GM18858 (cell line): ENCODE results near the gene SNED1.

Experiments
- ATAC-seq: cut with Tn5 transposase; IDR thresholded peaks from one replicate; pipeline ENCODE4 v1.9.1; 2021; ENCODE audit not compliant: unreplicated experiment

Gene SNED1

DNA sequence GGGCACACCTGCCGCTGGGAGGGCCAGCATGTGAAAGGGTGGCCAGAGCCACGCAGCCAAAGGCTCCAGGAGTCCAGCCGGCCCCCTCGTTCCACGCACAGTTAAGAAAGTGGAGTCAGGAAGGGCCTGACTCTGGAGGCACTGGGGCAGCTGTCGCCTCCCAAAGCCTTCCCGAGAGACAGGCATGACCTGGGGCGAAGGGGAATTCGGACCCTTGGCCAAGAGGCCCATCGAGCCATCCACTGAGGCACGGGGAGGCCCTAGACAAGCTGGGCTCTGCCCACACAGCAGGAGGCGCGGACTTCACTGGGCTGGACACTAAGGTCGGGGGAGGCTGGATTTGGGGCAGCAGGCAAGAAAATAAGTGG is 38.5 kb upstream of the SNED1 start:
- no peak for ATAC-seq

DNA sequence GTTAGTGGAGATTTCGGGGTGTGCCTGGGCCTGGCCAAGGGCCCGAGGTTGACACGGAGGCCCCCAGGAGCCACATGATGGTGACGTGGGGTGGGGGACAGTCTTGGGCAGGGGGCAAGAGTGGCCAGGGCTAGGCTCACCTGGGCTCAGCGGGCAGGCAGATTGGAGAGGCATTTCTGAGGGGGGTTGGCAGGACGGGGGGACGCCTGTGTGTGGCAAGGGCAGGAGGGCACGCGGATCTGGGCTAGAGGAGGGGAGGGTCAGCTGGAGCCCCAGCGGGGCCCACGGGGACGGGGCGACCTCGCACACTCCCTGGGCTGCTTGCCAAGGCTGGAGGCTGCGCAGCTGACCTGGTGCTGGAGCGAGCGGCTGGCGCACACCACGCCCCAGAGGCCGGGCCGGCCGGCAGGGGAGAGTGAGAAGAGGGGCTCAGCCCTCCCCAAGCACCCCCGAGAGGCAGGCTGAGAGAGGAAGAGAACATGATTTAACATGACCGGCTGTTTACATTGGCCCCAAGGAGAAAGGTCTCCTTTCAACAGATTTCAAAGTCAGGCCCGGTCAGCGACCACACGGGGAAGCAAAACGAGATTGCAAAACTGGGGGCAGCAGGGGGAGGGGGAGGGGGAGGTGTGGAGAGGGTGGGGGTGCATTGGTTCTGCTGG is 38.0 kb upstream of the SNED1 start:
- ATAC-seq = no peak

DNA sequence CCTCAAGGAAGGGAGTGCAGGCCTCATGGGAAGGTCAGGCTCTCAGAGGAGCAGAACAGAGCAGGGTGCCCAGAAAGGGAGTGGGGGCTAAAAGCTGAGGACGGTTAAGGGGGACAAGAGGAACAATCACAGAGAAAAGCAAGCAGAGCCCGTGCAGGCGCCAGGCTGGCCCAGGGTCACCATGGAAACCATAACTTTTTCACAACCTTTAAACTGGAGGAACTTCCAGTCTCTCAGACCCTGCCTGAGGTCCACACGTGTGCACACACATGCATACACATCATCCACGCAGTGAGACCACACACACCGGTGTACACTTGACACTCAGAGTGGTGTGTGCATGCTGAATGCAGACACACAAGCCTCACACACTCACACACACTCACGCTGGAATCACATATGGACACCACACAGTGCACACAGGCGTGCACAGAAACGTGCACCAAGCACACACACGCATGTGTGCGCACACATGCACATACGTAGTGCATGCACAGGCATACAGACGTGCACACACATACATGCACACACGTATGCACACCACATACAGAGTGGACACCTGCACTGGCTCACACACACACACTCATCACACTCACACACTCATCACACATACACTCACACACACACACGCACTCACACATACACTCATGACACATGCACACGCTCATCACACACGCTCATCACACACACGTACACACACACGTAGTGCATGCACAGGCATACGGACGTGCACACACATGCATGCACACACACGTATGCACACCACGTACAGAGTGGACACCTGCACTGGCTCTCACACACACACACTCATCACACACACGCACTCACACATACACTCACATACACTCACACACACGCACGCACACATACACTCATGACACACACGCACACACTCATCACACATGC is 37.2 kb upstream of the SNED1 start:
- no peak for ATAC-seq

DNA sequence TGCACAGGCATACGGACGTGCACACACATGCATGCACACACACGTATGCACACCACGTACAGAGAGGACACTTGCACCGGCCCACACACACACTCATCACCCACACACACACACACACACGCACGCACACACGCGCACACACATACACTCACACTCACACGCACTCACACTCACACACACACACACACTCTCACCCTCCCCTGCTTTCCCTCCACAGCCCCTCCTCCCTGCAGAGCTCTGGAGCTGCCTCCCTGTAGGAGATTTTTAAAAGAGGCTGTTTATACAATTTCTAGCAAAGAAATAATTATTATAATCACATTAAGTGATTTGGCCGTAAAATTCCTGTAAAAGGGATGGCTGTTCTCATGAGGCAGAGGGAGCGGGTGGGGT is 36.5 kb upstream of the SNED1 start:
- no peak for ATAC-seq

DNA sequence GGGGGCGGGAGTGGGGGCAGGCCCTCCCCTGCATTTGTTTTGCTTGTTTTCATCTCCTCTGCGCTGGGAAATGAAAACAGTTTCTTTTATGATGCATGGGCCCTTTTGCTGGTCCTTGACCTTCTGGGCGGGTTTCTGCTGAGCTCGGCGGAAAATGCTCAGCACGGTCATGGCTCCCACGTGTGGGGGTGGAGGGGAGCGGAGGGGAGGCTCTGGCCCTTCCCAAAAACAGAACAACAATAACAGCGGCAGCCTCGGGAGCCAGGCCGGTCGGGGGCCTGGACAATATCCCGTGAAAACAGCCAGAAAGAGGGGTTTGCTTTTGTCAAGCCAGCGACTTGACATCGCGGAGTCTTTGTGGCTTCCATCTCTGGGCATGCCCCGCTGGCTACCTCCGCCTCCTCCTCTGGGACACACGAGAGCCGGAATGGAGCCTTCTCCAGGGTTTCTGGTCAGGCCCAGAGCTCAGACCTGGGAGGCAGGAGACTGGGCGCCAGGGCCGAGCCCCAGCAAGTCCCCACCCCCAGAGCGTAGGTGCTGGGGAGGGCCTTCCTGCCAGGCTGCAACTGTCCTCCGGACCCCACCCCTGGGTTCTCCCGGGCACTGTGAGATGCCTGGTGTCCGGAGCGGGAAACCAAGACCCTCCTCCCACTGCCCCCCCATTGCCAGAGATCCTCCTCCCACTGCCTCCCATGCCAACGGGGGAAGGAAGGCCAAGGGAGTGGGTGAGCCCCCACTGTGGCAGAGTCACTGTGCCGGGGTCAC is 35.9 kb upstream of the SNED1 start:
- no peak for ATAC-seq

DNA sequence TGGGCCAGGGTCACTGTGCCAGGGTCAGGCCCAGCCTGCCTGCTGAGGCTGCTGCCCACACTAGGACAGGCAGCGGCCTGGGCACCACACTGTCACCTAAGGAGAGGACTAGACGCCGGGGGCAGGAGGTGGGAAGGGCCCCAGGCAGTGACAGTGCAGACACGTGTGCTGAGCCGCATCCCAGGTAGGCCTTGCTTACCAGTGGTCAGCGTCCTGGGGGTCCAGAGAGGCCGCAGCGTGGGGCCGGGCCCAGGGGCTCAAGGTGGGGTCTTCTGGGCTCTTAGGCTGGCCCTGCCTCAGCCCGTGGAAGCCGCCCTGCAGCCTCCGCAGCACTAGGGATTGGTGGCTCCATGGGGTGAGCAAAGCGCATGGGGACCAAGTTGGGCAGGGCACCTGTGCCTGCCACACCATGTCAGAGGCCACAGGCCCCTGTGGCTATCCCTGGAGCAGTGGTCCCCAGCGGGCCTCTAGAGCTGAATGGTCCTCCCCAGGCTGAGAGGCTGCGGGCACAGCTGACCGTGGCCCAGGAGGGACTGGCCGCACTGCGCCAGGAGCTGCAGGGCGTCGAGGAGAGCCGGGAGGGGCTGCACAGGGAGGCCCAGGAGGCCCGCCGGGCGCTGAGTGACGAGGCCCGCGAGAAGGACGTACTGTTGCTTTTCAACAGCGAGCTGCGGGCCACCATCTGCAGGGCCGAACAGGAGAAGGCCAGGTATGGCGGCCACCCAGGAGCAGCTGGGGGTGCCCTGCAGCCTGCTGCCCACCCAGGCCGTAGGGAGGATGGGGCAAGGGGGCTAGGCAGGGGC is 35.2 kb upstream of the SNED1 start:
- ATAC-seq = no peak

DNA sequence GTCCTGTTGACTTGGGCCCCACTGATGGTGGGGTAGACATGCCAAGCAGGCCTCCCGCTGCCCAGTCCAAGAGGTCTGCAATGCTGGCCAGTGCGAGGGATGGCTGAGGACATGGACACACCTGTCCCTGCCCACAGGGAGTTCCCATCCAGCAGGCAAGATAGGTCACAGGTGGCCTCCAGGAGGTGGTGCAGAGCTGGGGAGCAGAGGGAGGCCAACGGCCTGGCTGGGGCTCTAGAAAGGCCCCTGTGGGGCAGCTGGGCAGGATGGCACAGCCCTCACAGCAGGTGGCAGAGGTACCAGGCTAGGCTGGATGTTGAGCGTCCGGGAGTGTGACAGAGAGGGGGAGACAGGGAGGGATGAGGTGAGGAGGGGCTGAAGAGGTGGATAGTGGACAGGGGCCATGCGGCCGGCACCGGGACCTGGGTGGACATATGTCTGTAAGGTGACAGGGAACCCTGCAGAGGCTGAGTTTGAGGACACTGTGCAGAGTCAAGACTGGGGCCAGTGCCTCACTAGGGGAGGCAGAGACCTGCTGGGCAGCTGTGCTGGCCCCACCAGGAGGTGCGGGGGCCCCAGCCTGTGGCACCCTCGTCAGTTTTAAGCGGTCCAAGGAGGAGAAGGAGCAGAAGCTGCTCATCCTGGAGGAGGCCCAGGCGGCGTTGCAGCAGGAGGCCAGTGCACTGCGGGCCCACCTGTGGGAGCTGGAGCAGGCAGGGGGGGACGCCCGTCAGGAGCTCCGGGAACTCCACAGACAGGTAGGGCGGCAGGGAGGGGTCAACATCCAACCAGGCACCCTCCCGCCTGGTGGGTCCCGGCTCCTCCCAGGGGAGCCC is 34.3 kb upstream of the SNED1 start:
- no peak for ATAC-seq

DNA sequence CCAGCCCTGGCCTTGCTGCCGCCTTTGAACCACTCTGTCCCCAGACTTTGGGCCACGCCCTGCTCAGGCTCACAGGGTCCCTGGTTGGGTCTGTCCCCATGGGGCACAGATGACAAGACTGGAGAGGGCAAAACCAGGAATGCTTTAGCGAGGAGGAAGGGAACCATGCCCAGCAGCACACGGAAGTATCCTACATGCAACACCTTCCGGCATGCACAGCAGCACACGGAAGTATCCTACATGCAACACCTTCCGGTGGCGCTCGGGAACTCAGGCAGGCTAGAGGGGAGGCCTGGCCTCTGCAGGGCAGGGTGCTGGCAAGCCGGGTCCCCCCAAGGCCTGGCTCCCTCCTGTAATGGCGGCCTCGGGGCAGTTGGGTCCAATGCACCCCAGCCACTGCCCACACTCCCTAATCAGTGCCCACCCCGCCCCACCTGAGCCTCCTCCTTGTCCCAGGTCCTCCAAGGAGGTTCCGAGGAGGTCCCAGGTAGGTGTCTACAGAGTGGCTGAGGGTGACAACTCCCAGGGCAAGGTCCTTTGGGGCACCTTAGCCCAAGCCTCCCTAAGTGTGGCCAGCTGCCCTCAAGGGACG is 33.6 kb upstream of the SNED1 start:
- no peak for ATAC-seq

DNA sequence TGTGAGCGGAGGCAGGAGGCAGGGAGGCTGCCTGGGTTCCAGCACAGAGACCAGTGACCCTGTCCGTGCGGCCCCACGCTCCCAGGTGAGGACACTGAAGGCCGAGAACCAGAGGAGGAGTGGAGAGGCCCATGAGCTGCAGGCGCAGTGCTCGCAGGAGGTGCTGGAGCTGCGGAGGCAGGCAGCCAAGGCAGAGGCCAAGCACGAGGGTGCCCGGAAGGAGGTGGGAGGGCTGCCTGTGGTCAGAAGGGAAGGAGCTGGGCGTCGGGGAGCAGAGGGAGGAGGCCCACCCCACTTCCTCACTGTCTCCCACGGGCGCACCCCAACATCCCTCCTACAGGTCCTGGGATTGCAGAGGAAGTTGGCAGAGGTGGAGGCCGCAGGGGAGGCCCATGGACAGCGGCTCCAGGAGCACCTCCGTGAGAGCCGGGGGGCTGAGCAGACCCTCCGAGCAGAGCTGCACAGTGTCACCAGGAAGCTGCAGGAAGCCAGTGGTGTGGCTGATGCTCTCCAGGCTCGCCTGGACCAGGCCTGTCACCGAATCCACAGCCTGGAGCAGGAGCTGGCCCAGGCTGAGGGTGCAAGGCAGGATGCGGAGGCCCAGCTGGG is 33.0 kb upstream of the SNED1 start:
- no peak for ATAC-seq

DNA sequence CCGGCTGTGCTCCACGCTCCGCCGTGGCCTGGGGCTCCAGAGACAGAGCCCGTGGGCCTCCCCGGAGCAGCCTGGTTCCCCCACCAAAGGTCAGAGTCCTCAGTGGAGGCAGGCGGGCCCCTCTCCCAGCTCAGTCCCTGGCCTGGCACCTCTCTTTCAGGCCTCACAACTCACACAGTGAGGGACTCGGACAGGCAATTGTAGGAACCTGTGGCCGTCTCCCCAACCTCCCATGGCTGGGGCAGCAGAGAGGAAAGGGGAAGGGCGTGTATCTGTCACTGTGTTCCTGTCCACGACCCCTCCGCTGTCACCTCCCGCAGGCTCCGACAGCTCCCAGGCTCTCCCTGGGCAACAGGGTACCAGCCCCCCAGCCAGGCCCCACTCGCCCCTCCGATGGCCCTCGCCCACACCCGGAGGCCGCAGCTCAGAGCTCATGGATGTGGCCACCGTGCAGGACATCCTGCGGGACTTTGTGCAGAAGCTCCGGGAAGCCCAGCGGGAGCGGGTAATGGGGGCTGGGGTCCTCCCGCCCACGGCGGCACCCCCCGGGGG is 32.4 kb upstream of the SNED1 start:
- no peak for ATAC-seq

DNA sequence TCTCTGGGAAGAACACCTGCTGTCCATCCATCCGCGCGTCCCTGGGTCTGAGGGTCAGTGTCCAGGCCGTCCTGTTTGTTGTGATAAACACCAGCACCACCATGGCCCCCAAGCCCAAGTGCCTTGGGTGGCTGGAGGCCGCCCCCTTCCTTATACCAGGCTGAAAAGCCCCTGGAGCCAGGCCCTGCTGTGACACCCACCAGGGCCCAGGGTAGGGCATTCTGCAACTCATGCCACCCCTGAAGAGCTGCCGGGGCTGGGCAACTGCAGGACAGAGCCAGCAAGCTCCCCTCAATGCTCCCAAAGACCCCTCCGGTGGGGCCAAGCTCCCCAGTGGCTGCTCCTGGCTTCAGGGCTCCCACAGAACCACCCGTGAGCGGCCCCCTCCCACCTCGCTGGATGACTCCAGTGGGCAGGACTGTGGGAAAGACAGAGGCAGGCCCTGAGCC is 31.9 kb upstream of the SNED1 start:
- no peak for ATAC-seq

DNA sequence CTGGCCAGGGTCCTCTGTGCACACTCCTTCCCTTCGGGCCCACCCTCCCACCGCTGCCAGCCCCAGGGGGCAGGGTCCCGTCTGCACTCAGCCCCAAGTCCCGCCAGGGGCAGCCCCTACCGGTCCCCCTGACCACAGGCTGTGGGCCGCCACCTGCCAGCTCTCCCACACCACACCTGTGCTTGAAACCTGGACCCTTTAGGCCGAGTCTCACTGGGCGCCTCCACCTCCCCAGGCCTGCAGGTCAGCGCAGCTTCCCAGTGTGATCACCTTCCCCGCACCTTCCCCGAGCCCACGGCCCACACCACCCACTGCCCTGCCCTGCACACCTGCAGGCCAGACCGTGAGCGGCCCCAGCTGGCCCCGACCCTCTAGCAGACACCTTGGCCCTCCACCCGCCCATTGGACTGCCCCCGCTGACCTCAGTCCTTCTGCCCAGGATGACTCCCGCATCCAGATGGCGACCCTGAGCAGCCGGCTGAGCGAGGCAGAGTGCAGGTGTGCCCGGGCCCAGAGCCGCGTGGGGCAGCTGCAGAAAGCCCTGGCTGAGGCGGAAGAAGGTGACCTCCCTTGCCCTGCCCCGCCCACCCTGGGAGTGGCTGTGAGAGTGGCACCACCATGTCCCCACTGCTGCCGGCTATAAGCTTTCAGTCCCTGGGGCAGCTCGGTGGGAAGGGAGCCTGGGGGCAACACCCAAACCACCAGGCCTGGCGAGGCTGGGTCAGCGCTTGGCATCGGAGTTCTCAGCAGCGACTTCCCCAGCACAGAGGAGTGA is 31.3 kb upstream of the SNED1 start:
- no peak for ATAC-seq

DNA sequence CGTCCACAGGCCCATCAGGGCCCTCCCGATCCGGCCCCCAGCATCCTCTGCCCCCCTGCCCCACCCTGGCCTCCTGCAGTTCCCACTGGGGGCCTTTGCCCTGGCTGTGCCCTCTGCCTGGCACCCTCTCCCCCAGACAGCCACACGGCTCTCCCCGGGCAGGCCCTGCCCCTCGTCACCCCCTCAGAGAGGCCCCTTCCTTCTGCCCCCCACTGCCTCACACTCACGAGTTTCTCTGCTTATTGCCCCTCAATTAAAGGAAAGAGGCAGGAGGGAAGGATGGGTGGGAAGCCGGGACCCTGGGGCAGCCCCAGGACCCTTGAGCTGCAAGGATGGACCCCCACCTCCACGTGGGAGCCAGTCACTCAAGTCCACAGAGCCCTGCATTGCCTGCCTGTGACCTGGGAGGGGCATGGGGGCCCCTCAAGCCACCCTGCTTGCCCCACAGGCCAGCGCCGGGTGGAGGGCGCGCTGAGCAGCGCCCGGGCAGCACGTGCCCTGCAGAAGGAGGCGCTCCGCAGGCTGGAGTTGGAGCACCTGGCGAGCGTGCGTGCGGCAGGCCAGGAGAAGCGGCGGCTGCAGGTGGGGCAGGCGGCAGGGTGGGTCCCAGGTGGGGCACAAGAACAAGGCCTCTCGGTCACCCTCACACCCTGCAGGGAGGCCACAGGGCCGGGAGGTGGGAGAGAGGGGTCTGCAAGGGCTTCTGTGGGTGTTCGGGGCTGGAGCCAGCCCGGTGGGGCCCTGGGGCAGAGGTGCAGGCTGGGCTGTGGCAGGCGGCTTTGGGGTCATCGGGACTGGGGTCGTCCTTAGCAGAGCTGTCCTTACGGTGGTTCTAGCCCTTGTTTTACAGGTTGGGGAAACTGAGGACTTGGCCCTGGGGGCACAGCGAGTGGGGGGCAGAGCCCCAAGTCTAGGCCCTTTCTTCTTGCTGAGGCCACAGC is 30.5 kb upstream of the SNED1 start:
- no peak for ATAC-seq

DNA sequence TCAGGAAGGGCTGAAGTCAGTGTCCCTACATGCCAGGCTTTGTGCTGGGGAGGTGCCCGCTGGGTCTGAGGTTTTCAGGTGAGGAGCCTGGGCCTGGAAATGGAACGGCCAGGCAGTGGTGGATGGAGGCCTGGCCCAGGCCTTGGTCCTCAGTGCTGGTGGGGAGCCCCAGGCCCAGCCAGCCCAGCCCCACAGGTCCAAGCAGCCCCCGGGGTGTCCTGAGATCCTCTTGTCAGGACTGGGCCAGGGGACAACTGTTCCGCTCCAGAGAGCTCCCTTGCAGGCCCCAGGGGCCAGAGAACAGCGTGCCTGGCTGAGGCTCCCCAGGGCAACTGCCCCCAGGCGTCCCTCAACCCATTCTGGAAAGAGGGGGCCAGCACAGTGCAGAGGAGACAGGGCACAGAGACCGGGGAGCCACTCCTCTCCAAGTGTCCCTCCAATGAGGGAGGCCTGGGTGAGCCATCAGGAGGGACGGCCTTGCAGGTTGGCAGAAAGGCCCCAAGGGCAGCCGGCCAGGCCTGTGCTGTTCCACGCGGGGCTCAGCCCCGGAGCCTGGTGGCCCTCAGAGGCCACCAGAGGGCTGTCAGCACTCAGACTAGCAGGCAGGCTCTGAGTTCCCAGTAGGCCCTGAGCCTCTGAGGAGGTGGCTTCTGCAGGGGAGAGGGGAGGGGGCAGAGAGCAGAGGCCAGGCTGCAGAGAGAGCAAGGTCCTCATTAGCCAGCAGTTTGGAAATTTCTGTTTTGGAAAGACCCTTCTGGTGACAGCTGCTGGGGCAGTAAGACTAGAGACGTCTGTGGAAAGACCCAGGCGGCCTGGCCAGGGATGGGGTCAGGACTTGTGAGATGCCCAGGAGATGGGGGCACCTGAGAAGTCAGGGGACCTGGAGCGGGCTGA is 29.4 kb upstream of the SNED1 start:
- no peak for ATAC-seq

DNA sequence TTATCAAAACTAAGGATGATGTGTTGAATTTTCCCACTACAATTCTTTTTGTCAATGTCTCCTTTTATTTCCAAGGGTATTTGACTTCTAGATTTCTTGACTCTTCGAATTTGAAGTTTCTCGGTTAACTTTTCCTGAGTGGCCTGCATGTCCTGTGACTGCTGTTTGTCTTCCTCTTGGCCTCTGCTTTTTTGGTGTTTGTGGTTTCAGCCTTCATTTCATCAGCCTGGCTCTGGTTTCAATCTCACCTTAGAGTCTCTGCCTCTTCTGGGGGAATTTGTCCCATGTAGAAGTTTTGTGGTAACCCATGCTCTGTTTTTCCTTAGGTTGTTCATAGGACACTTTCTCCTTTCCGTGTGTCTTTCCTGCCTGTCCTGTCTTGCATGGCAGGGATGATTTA is 28.3 kb upstream of the SNED1 start:
- no peak for ATAC-seq

DNA sequence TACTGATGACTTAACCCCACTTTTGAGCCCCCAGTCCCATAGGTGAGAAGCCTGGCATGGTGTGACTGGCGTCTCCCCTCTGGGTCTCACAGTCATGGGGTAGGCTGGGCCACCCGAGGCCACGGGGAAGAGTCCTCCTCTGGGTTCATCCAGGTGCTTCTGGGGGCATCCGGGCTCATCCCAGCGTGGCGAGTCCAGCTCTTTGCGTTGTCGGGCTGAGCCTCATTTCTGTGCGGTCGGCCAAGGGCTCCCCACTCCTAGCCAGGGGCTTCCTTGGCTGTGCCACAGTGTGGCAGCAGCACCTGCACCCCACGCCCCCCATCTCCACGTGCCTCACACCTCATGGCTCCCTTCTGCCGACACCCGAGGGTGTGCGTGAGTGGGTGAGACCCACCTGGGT is 27.6 kb upstream of the SNED1 start:
- no peak for ATAC-seq
